MM.1S (cell line): Measurements from ENCODE around the gene SH3BP2.

Source experiments
- DNase-seq: peaks from one replicate; pipeline ENCODE4 v3.0.0-alpha.2; 2015
- H2AFZ ChIP-seq: fragments of 300-600 bp; sonication (generic); 2 replicates; pipeline ENCODE4 v1.6.0; 2016; ENCODE audit warnings: antibody characterized with exemption, low read length
- H3F3A ChIP-seq: fragments of 300-600 bp; sonication (generic); 2 replicates; pipeline ENCODE4 v1.6.1; 2016; ENCODE audit warnings: mild to moderate bottlenecking, antibody characterized with exemption, low read length, moderate library complexity, mixed read lengths; ENCODE audit not compliant: insufficient read depth
- H3K27ac ChIP-seq: fragments of 300-600 bp; sonication (generic); 2 replicates; pipeline ENCODE4 v1.5.1; 2016; ENCODE audit warnings: mild to moderate bottlenecking, low read length
- H3K27me3 ChIP-seq: fragments of 300-600 bp; sonication (generic); replicated peaks from 2 replicates; pipeline ENCODE4 v1.6.0; 2016; ENCODE audit warnings: low read length; ENCODE audit not compliant: insufficient read depth
- H3K36me3 ChIP-seq: fragments of 300-600 bp; sonication (generic); replicated peaks from 2 replicates; pipeline ENCODE4 v1.6.1; 2016; ENCODE audit warnings: mild to moderate bottlenecking, low read length, mixed read lengths; ENCODE audit not compliant: insufficient read depth
- H3K4me1 ChIP-seq: fragments of 300-600 bp; sonication (generic); 2 replicates; pipeline ENCODE4 v1.6.1; 2016; ENCODE audit warnings: low read length, mixed read lengths
- H3K4me2 ChIP-seq: fragments of 300-600 bp; sonication (generic); 2 replicates; pipeline ENCODE4 v1.6.0; 2016; ENCODE audit warnings: low read depth, low read length
- H3K4me3 ChIP-seq: fragments of 300-600 bp; sonication (generic); 2 replicates; pipeline ENCODE4 v1.5.1; 2016; ENCODE audit warnings: low read length, mixed read lengths
- H3K79me2 ChIP-seq: fragments of 300-600 bp; sonication (generic); 2 replicates; pipeline ENCODE4 v1.6.1; 2016; ENCODE audit warnings: mixed run types, low read length, mixed read lengths
- H3K9ac ChIP-seq: fragments of 300-600 bp; sonication (generic); 2 replicates; pipeline ENCODE4 v1.6.1; 2016; ENCODE audit warnings: low read length, mixed read lengths
- H3K9me2 ChIP-seq: fragments of 300-600 bp; sonication (generic); replicated peaks from 2 replicates; pipeline ENCODE4 v1.6.1; 2016; ENCODE audit warnings: mild to moderate bottlenecking, low read length, mixed read lengths; ENCODE audit not compliant: insufficient read depth
- H3K9me3 ChIP-seq: fragments of 300-600 bp; sonication (generic); replicated peaks from 2 replicates; pipeline ENCODE4 v1.6.1; 2016; ENCODE audit warnings: mild to moderate bottlenecking, low read length, mixed read lengths; ENCODE audit not compliant: insufficient read depth
- H4K20me1 ChIP-seq: fragments of 300-600 bp; sonication (generic); 2 replicates; pipeline ENCODE4 v1.6.1; 2016; ENCODE audit warnings: mild to moderate bottlenecking, low read length, moderate library complexity, mixed read lengths; ENCODE audit not compliant: insufficient read depth
- CTCF ChIP-seq: fragments of 300-600 bp; sonication (generic); IDR thresholded peaks from 2 replicates; pipeline ENCODE4 v1.5.1; 2016; ENCODE audit warnings: antibody characterized with exemption, low read length, mixed read lengths
- EZH2 ChIP-seq: fragments of 300-600 bp; sonication (generic); optimal IDR thresholded peaks from 2 replicates; pipeline ENCODE3; 2017; ENCODE audit warnings: low read depth, mild to moderate bottlenecking, antibody characterized with exemption, low read length, mixed read lengths
- EZH2phosphoT487 ChIP-seq: fragments of 300-600 bp; sonication (generic); IDR thresholded peaks from 2 replicates; pipeline ENCODE4 v1.6.1; 2018; ENCODE audit warnings: antibody characterized with exemption, low read length

The SH3BP2 gene

DNA sequence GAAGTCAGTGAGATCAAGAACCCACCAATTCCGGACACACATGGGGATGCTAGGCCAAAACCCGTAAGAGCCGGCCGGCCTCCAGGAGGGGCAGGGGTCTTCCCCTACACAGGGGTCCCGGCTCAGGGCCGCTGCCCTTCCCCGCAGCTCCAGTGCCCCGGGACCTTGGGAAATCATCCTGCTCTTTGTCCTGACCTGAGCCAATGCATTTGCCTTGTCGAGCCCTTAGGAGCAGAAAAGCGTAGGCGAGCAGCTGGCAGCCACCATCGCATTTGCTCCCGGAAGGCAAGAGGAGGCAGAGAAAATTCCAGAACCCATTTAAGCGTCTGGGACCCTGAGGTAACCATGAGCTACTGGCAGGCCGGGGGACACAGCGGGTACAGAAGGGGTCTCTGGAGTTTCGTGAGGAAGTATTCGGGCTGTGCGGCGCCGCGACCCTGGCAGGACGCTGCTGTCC is 29.3 kb upstream of the SH3BP2 start:
- peak overlapping the region; percentile 25; the same call in 1 of the 2 replicates for H3K9ac ChIP-seq

DNA sequence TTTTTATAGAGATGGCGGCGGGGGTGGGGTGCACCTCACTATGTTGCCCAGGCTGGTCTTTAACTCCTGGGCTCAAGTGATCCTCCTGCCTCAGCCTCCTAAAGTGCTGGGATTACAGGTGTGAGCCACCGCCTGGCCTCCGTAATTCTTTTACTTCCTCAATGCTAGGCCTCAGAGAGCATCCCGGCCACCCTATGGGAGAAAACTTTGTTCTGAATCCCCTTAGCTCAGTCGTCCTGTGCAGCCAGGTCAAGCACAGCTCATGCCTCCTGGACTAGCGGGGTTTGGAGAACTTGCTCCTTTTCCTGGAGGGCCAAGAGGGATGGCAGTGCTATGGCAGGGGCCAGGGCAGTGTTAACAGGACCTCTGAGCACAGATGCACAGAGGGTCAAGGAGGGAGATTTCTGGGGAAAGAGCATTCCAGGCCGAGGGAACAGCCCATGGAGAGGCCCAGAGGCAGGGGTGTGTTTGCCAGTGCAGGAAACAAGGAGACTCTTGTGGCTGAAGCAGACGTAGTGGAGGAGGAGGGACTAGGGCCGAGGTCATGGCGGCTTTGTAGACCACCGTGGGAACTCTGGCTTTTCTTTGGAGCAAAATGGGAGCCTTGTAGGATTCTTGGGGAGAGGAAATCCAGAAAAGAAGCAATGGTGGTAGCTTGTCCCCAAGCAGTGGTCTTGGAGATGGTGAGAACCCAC is 26.9 kb upstream of the SH3BP2 start:
- no peak for DNase-seq
- Histone ChIP-seq H3K4me1 (no peaks in the 10 kb centered on the region; the same call in 1 of the 2 replicates), H3K9ac (no peak overlapping the region), H3K9me2 (no peaks in the 10 kb centered on the region), H3K4me3 (no peak overlapping the region), H3K4me2 (no peak overlapping the region), H3K79me2 (no peaks in the 10 kb centered on the region), H3K9me3 (no peaks in the 10 kb centered on the region), H2AFZ (no peak overlapping the region), H4K20me1 (no peaks in the 10 kb centered on the region), H3K27ac (no peak overlapping the region), H3F3A (no peaks in the 10 kb centered on the region), H3K36me3 (no peaks in the 10 kb centered on the region), H3K27me3 (no peaks in the 10 kb centered on the region)
- TF ChIP-seq EZH2phosphoT487: no peak
- TF ChIP-seq EZH2: no peak
- no peak for TF ChIP-seq CTCF

More for the DNA sequence above, 29.3 kb upstream of the SH3BP2 start:
- Histone ChIP-seq H3K4me3 (peak overlapping the region; percentile 52), H4K20me1 (no peaks in the 10 kb centered on the region), H3K36me3 (no peaks in the 10 kb centered on the region), H3K9me3 (no peaks in the 10 kb centered on the region), H3K4me1 (no peaks in the 10 kb centered on the region), H3K9me2 (no peaks in the 10 kb centered on the region), H2AFZ (peak overlapping the region; percentile 85), H3K79me2 (no peaks in the 10 kb centered on the region), H3K27me3 (no peaks in the 10 kb centered on the region), H3F3A (no peaks in the 10 kb centered on the region), H3K4me2 (peak overlapping the region; percentile 98), H3K27ac (no peak overlapping the region)
- DNase-seq: no peak
- TF ChIP-seq CTCF (no peak), EZH2phosphoT487 (no peak), EZH2 (no peak)

DNA sequence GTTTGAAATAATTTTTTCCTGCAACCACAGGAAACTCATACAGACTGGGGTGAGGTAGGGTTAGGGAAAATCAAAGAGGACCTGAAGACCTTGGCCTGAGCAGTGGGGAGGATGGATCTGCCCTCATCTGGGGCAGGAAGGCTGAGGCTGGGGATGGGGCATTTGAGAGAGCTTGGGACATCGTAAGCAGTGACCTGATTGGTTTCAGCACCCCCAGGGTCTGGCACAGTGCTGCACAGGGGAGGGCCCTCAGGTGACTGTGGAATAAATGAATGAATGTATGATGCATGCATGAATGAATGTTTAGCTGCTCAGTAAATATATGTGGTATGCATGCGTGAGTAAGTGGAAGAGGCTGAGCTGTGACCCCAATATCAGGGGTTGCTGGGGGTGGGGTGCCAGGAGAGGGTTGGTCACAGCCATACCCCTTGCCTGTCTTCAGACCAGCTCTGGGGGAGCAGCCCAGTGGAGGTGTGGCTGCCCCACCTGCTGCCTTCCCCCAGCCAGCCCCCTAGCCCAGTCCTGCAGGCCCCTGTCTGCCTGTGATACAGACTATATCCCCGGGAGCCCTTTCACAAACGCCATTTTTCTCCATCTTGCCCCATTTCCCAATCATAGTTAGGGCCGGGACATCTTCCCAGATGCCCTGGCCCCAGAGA is 25.7 kb upstream of the SH3BP2 start:
- DNase-seq: no peak
- no peaks in the 10 kb centered on the region for H3K9me3 ChIP-seq
- no peaks in the 10 kb centered on the region; the same call in none of the 2 replicates for H3K4me1 ChIP-seq
- H3K4me3 ChIP-seq: no peak overlapping the region
- H3K36me3 ChIP-seq: no peaks in the 10 kb centered on the region
- no peaks in the 10 kb centered on the region for H3K27me3 ChIP-seq
- no peak overlapping the region for H3K27ac ChIP-seq
- H3K79me2 ChIP-seq: no peaks in the 10 kb centered on the region
- TF ChIP-seq EZH2 (no peak), CTCF (no peak), EZH2phosphoT487 (no peak)
- H3K9me2 ChIP-seq: no peaks in the 10 kb centered on the region
- H4K20me1 ChIP-seq: no peaks in the 10 kb centered on the region
- no peak overlapping the region for H3K4me2 ChIP-seq
- no peaks in the 10 kb centered on the region for H3F3A ChIP-seq
- H3K9ac ChIP-seq: no peak overlapping the region
- H2AFZ ChIP-seq: no peak overlapping the region
